Suprapubic skin (tissue), 4 donors: ENCODE results near the gene MMP8. TPM values are rescaled to one million over a fixed set of nuclear protein-coding genes. Genes with fewer than 3 reads are reported as not detected.

ENCODE experiments used
- DNase-seq, 2 donors: peaks; one replicate each; pipeline ENCODE4 v3.0.0-alpha.2; 2019; ENCODE audit warnings: low spot score in 2 of 2
- H3K27ac ChIP-seq: fragments of 200-600 bp; sonication (generic); one replicate; pipeline ENCODE4 v1.5.1; 2019
- H3K27me3 ChIP-seq: fragments of 200-600 bp; sonication (generic); one replicate; pipeline ENCODE4 v1.5.1; 2019
- H3K36me3 ChIP-seq: fragments of 200-600 bp; sonication (generic); one replicate; pipeline ENCODE4 v1.5.1; 2019
- H3K4me1 ChIP-seq: fragments of 200-600 bp; sonication (generic); one replicate; pipeline ENCODE4 v1.5.1; 2019
- H3K4me3 ChIP-seq: fragments of 200-600 bp; sonication (generic); one replicate; pipeline ENCODE4 v1.5.1; 2019; ENCODE audit warnings: mild to moderate bottlenecking
- H3K9me3 ChIP-seq: fragments of 200-600 bp; sonication (generic); one replicate; pipeline ENCODE4 v1.5.1; 2019
- EP300 ChIP-seq: sonication (generic); formaldehyde crosslinking; IDR thresholded peaks from one replicate; pipeline ENCODE4 v1.6.1; 2017; ENCODE audit warnings: antibody characterized with exemption
- POLR2A ChIP-seq, 2 donors: fragments of 450-650 bp; IDR thresholded peaks; one replicate each; pipeline ENCODE4 v1.6.1; 2017; ENCODE audit warnings: antibody characterized with exemption in 2 of 2, mild to moderate bottlenecking in 2 of 2, moderate library complexity in 2 of 2
- POLR2AphosphoS5 ChIP-seq, 3 donors: sonication (generic); formaldehyde crosslinking; IDR thresholded peaks; one replicate each; pipeline ENCODE4 v1.6.1; 2017; ENCODE audit warnings: antibody characterized with exemption in 3 of 3
- WGBS: methylation state at CpG from one replicate; pipeline ENCODE4 v1.1.5; 2018; 5-methylcytosine and 5-hydroxymethylcytosine counted together
- total RNA-seq, 4 donors: library from RNA; depleted of rRNA; stranded (reverse); fragments of >200 nt; gene quantifications; one replicate each; pipeline ENCODE4 v1.1.0, GENCODE V29; 2016
- TF ChIP-seq, protein P1 (sequence below), 2 donors: fragments of 200-600 bp in 1 of 2; fragments of 450-650 bp in 1 of 2; sonication (generic) in 1 of 2; IDR thresholded peaks; one replicate each; pipeline ENCODE4 v1.5.1; 2016 to 2019; ENCODE audit warnings: antibody characterized with exemption in 2 of 2, mild to moderate bottlenecking in 1 of 2, moderate library complexity in 1 of 2

Gene MMP8, protein sequence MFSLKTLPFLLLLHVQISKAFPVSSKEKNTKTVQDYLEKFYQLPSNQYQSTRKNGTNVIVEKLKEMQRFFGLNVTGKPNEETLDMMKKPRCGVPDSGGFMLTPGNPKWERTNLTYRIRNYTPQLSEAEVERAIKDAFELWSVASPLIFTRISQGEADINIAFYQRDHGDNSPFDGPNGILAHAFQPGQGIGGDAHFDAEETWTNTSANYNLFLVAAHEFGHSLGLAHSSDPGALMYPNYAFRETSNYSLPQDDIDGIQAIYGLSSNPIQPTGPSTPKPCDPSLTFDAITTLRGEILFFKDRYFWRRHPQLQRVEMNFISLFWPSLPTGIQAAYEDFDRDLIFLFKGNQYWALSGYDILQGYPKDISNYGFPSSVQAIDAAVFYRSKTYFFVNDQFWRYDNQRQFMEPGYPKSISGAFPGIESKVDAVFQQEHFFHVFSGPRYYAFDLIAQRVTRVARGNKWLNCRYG
- total RNA-seq, result under 1 TPM in 1 of 4 donors, not detected in 3; 0.15 TPM

DNA sequence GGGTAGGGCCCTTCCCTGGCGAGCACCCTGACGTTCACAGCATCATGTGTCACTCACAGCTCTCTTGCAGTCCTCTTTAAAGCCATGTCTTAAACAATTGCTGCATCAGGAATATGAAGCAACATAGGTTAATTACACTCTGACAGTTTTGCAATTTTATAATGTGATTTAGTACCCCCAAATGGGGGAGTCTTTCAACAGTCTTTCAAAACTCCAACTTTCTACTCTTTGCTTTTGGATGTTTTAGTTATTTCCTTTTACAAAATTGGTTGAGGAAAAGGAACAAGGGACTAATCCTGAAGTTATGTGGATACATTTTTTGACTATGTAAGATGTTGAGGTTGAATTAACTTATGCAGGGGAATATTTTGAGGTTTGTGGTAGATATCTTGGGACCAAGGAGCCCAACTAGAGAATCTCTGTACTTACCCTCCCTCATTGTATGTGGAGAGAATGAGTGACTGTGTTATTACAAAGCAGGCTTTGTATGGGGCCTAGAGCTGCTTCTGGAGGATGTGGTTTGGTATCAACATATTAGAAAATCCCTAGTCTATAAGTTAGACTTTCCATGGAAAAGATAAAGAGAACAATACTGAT, at the start of gene MMP8:
MMP8 (minus strand) TSS at position 51 of the 597 bp plus-strand sequence. CDS start 99 bp downstream, outside the sequence.
- H3K36me3 ChIP-seq, result no peaks in the 10 kb centered on the region
- TF ChIP-seq POLR2AphosphoS5 (IDR thresholded peaks at IDR 0.05) (no peak), EP300 (no peak), POLR2A (IDR thresholded peaks at IDR 0.05) (no peak)
- TF ChIP-seq, protein P1, sequence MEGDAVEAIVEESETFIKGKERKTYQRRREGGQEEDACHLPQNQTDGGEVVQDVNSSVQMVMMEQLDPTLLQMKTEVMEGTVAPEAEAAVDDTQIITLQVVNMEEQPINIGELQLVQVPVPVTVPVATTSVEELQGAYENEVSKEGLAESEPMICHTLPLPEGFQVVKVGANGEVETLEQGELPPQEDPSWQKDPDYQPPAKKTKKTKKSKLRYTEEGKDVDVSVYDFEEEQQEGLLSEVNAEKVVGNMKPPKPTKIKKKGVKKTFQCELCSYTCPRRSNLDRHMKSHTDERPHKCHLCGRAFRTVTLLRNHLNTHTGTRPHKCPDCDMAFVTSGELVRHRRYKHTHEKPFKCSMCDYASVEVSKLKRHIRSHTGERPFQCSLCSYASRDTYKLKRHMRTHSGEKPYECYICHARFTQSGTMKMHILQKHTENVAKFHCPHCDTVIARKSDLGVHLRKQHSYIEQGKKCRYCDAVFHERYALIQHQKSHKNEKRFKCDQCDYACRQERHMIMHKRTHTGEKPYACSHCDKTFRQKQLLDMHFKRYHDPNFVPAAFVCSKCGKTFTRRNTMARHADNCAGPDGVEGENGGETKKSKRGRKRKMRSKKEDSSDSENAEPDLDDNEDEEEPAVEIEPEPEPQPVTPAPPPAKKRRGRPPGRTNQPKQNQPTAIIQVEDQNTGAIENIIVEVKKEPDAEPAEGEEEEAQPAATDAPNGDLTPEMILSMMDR (IDR thresholded peaks at IDR 0.05), result no peak
- H3K9me3 ChIP-seq, result no peaks in the 10 kb centered on the region
- H3K27me3 ChIP-seq, result no peaks in the 10 kb centered on the region
- H3K4me1 ChIP-seq, result no peaks in the 10 kb centered on the region
- H3K4me3 ChIP-seq, result no peak within 1 kb of the TSS
- WGBS, result 47% methylated on average over 2 of the region's 2 CpGs
- DNase-seq, result no peak
- no peak within 1 kb of the TSS for H3K27ac ChIP-seq

DNA sequence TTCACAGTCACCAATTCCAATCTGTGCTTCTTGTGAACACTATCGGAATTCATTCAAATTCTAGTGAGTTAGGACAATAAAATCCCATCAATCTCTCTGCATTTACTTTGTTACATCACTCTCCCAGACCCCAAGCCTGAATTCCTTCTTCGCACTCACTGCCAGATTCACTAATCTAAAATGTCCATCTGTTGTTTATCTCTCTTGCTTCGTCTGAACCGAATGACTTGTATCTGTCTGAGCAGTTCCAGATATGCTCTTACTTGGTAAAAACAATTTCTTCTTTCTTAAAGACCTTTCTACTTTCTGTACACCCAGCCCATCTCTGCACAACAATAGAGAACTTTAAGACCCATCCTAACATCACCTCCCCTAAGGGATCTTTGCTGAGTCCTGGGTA, 48.6 kb upstream of the MMP8 start:
- Histone ChIP-seq H3K4me1 (no peaks in the 10 kb centered on the region), H3K27me3 (no peaks in the 10 kb centered on the region), H3K36me3 (no peaks in the 10 kb centered on the region), H3K4me3 (no peak overlapping the region), H3K27ac (no peak overlapping the region), H3K9me3 (no peaks in the 10 kb centered on the region)
- 55% methylated on average over 4 of the region's 4 CpGs for WGBS
- no peak for DNase-seq
- TF ChIP-seq EP300, result no peak
- TF ChIP-seq POLR2A (IDR thresholded peaks at IDR 0.05), result no peak
- TF ChIP-seq, protein P1 (IDR thresholded peaks at IDR 0.05), result no peak
- TF ChIP-seq POLR2AphosphoS5 (IDR thresholded peaks at IDR 0.05), result no peak

DNA sequence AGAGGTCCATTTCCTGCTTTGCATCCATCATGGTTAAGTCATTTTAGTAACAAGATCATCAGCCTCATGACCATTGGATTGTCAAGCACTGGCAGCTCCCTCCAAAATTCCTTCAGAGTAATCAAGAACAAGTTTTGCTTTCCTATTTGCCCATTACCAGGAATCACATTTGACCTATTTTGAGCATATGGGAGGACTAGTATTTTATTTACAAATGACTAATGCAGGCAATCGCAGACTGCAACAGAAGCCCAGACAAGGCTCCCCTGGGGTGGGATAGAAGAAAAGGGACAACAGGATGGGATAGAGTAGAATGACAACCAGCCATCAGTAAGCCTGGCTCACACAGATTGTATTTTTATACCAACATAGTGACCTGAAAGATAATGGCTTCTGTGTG, 46.6 kb upstream of the MMP8 start:
- Histone ChIP-seq H3K4me3 (no peak overlapping the region), H3K9me3 (no peaks in the 10 kb centered on the region), H3K27me3 (no peaks in the 10 kb centered on the region), H3K36me3 (no peaks in the 10 kb centered on the region), H3K4me1 (no peaks in the 10 kb centered on the region), H3K27ac (no peak overlapping the region)
- WGBS, result 50% methylated on average over 1 of the region's 1 CpG
- no peak for TF ChIP-seq POLR2AphosphoS5 (IDR thresholded peaks at IDR 0.05)
- TF ChIP-seq, protein P1 (IDR thresholded peaks at IDR 0.05), result no peak
- no peak for TF ChIP-seq POLR2A (IDR thresholded peaks at IDR 0.05)
- no peak for DNase-seq

DNA sequence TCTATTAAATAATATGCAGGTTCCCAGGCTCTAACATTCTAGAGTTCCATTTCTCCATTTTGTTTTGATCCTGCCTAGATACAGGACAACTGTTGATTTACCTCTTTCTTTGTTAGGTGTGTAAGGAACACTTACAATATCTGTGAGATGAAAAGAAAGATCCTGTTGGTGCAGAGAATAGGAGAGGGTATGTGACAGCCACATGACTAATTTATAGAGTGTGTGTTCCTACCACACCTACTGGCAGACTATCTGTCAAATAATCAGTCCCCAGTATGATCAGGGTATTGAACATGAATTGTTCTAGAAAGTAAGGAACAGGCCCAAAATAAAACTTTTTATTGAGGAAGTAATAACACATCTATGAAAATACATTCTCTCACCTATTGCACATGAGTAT, 45.4 kb upstream of the MMP8 start:
- H3K27ac ChIP-seq, result no peak overlapping the region
- TF ChIP-seq EP300 (no peak), POLR2AphosphoS5 (IDR thresholded peaks at IDR 0.05) (no peak)
- H3K4me3 ChIP-seq, result no peak overlapping the region
- DNase-seq, result no peak
- no peaks in the 10 kb centered on the region for H3K4me1 ChIP-seq
- no peaks in the 10 kb centered on the region for H3K9me3 ChIP-seq
- H3K27me3 ChIP-seq, result no peaks in the 10 kb centered on the region
- no peaks in the 10 kb centered on the region for H3K36me3 ChIP-seq

DNA sequence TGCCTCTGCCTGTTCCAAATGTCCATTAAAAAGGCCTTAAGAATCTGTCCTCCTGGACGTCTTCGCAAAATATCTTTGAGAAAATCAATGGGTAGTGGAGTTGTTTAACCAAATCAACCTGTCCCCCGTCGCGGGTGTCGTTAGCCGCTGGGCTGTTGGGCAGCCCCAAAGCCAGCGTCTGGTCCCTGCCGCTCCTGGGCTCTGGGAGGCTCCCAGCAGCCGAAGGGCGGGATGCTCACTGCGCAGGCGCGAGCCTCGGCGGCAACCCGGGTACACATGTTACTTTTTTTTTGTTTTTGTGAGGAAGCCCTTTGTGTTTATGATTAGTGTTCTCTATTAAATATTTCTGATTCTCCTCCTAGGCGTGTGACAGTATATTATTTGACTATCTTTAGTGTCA, 43.0 kb upstream of the MMP8 start:
- no peaks in the 10 kb centered on the region for H3K4me1 ChIP-seq
- TF ChIP-seq, protein P1 (IDR thresholded peaks at IDR 0.05), result no peak
- TF ChIP-seq POLR2AphosphoS5 (IDR thresholded peaks at IDR 0.05) (no peak), POLR2A (IDR thresholded peaks at IDR 0.05) (no peak), EP300 (no peak)
- H3K27ac ChIP-seq, result no peak overlapping the region
- H3K27me3 ChIP-seq, result no peaks in the 10 kb centered on the region
- no peak overlapping the region for H3K4me3 ChIP-seq
- 59% methylated on average over 18 of the region's 18 CpGs for WGBS
- no peaks in the 10 kb centered on the region for H3K9me3 ChIP-seq
- no peak for DNase-seq
- no peaks in the 10 kb centered on the region for H3K36me3 ChIP-seq
